Measurements from ENCODE around the gene SPPL2B. TPM values are rescaled to one million over a fixed set of nuclear protein-coding genes. Genes with fewer than 3 reads are reported as not detected.

The SPPL2B gene
- polyA plus RNA-seq, 1 donor from 2014 or later, result 68.7 TPM

GRCh38 chr19:2351591-2351990 is 23.1 kb downstream of the SPPL2B start:
- no peaks in the 10 kb centered on the region for H3K27me3 ChIP-seq (ENCODE audit: insufficient read depth, low read depth, low read length)

GRCh38 chr19:2352121-2352520 is 23.6 kb downstream of the SPPL2B start:
- H3F3A ChIP-seq (ENCODE audit: insufficient read depth, low read length, poor library complexity, severe bottlenecking), result no peaks in the 10 kb centered on the region
- no peak overlapping the region for H3K27ac ChIP-seq (ENCODE audit: low read length)
- no peak overlapping the region for H3K4me3 ChIP-seq (ENCODE audit: low read length)
- H2AFZ ChIP-seq (ENCODE audit: low read depth, low read length), result no peak overlapping the region
- H3K9ac ChIP-seq (ENCODE audit: low read length), result no peak overlapping the region
- H3K9me2 ChIP-seq (ENCODE audit: insufficient read depth, low read length), result no peaks in the 10 kb centered on the region
- H3K4me2 ChIP-seq (ENCODE audit: low read length), result no peak overlapping the region
- H3K27me3 ChIP-seq (ENCODE audit: insufficient read depth, low read depth, low read length), result no peaks in the 10 kb centered on the region
- no peaks in the 10 kb centered on the region for H3K79me2 ChIP-seq (replicated peaks; ENCODE audit: insufficient read depth, low read length)
- no peaks in the 10 kb centered on the region for H3K9me3 ChIP-seq (ENCODE audit: low read length)
- no peaks in the 10 kb centered on the region for H4K20me1 ChIP-seq (ENCODE audit: insufficient read depth)
- no peak for TF ChIP-seq MXI1 (conservative IDR thresholded peaks at IDR 0.05; ENCODE audit: poor library complexity, severe bottlenecking)
- TF ChIP-seq CTCF (IDR thresholded peaks at IDR 0.05; ENCODE audit: poor library complexity, severe bottlenecking), result no peak
- no peak for TF ChIP-seq SMC3 (conservative IDR thresholded peaks at IDR 0.05; ENCODE audit: poor library complexity)
- H3K36me3 ChIP-seq (ENCODE audit: insufficient read depth, low read length), result no peaks in the 10 kb centered on the region

More at GRCh38 chr19:2351591-2351990, 23.1 kb downstream of the SPPL2B start:
- Histone ChIP-seq H3K79me2 (replicated peaks; ENCODE audit: insufficient read depth, low read length) (no peaks in the 10 kb centered on the region), H3K9me3 (ENCODE audit: low read length) (no peaks in the 10 kb centered on the region), H3K36me3 (ENCODE audit: insufficient read depth, low read length) (no peaks in the 10 kb centered on the region), H3K4me2 (ENCODE audit: low read length) (no peak overlapping the region), H3K27ac (ENCODE audit: low read length) (no peak overlapping the region), H3F3A (ENCODE audit: insufficient read depth, low read length, poor library complexity, severe bottlenecking) (no peaks in the 10 kb centered on the region), H4K20me1 (ENCODE audit: insufficient read depth) (no peaks in the 10 kb centered on the region), H3K4me3 (ENCODE audit: low read length) (no peak overlapping the region), H3K9me2 (ENCODE audit: insufficient read depth, low read length) (no peaks in the 10 kb centered on the region), H3K9ac (ENCODE audit: low read length) (no peak overlapping the region), H2AFZ (ENCODE audit: low read depth, low read length) (no peak overlapping the region)
- TF ChIP-seq EP300 (conservative IDR thresholded peaks at IDR 0.05; ENCODE audit: poor library complexity, severe bottlenecking) (no peak), POLR2AphosphoS5 (IDR thresholded peaks at IDR 0.05) (no peak), REST (IDR thresholded peaks at IDR 0.05; ENCODE audit: borderline replicate concordance) (no peak)

GRCh38 chr19:2353159-2353886 is 24.8 kb downstream of the SPPL2B start:
- no peak for TF ChIP-seq SMC3 (conservative IDR thresholded peaks at IDR 0.05; ENCODE audit: poor library complexity)
- no peak for TF ChIP-seq TAF1 (IDR thresholded peaks at IDR 0.05; ENCODE audit: low read depth)
- TF ChIP-seq CTCF (IDR thresholded peaks at IDR 0.05; ENCODE audit: poor library complexity, severe bottlenecking), result no peak
- TF ChIP-seq EZH2 (IDR thresholded peaks at IDR 0.05; ENCODE audit: borderline replicate concordance, insufficient read depth, low read length, poor library complexity, severe bottlenecking), result no peak
- TF ChIP-seq REST (IDR thresholded peaks at IDR 0.05; ENCODE audit: borderline replicate concordance), result no peak
- no peak for TF ChIP-seq POLR2AphosphoS5 (IDR thresholded peaks at IDR 0.05)
- TF ChIP-seq MXI1 (conservative IDR thresholded peaks at IDR 0.05; ENCODE audit: poor library complexity, severe bottlenecking), result no peak
- TF ChIP-seq RAD21 (conservative IDR thresholded peaks at IDR 0.05), result no peak
- TF ChIP-seq EP300 (conservative IDR thresholded peaks at IDR 0.05; ENCODE audit: poor library complexity, severe bottlenecking), result no peak
- Histone ChIP-seq H3K4me2 (ENCODE audit: low read length) (no peak overlapping the region), H3F3A (ENCODE audit: insufficient read depth, low read length, poor library complexity, severe bottlenecking) (no peaks in the 10 kb centered on the region), H3K79me2 (replicated peaks; ENCODE audit: insufficient read depth, low read length) (no peaks in the 10 kb centered on the region), H3K36me3 (ENCODE audit: insufficient read depth, low read length) (no peaks in the 10 kb centered on the region), H4K20me1 (ENCODE audit: insufficient read depth) (no peaks in the 10 kb centered on the region), H3K9me2 (ENCODE audit: insufficient read depth, low read length) (no peaks in the 10 kb centered on the region), H3K27me3 (ENCODE audit: insufficient read depth, low read depth, low read length) (no peaks in the 10 kb centered on the region), H3K9ac (ENCODE audit: low read length) (no peak overlapping the region), H3K9me3 (ENCODE audit: low read length) (no peaks in the 10 kb centered on the region), H3K27ac (ENCODE audit: low read length) (no peak overlapping the region), H3K4me3 (ENCODE audit: low read length) (no peak overlapping the region), H2AFZ (ENCODE audit: low read depth, low read length) (no peak overlapping the region)
